Keratinocyte (primary cell): Measurements from ENCODE around the gene MAD1L1. TPM values are rescaled to one million over a fixed set of nuclear protein-coding genes. Genes with fewer than 3 reads are reported as not detected.

Experiments
- DNase-seq: peaks from one replicate; pipeline ENCODE4 v3.0.0-alpha.2; 2011; ENCODE audit warnings: low read depth, missing footprints, low spot score
- FAIRE-seq: peaks from 2 replicates; lab custom pipeline; 2011; peaks lifted over from hg19 to GRCh38; lab: Jason Lieb, UNC
- H2AFZ ChIP-seq: 2 replicates; pipeline ENCODE4 v1.6.0; 2012; ENCODE audit warnings: low read length, control low read depth, inconsistent platforms; ENCODE audit not compliant: control insufficient read depth
- H3K27ac ChIP-seq: 2 replicates; pipeline ENCODE4 v1.5.1; 2011; ENCODE audit warnings: low read length; ENCODE audit not compliant: control insufficient read depth, insufficient read depth
- H3K27me3 ChIP-seq: 3 replicates; pipeline ENCODE4 v1.6.0; 2011; ENCODE audit warnings: low read length; ENCODE audit not compliant: control insufficient read depth, insufficient read depth; ENCODE audit errors: extremely low read depth
- H3K36me3 ChIP-seq, 2 experiments: 2 replicates in 1 of 2; 3 replicates in 1 of 2; pipeline ENCODE4 v1.5.1; 2011; ENCODE audit warnings: low read length in 2 of 2, mild to moderate bottlenecking in 1 of 2; ENCODE audit not compliant: control insufficient read depth in 2 of 2, insufficient read depth in 2 of 2; ENCODE audit errors: extremely low read depth in 1 of 2
- H3K4me1 ChIP-seq: 3 replicates; pipeline ENCODE4 v1.5.1; 2011; ENCODE audit warnings: low read length; ENCODE audit not compliant: control insufficient read depth, insufficient read depth; ENCODE audit errors: extremely low read depth
- H3K4me2 ChIP-seq: 3 replicates; pipeline ENCODE4 v1.6.0; 2011; ENCODE audit warnings: low read depth, low read length; ENCODE audit not compliant: control insufficient read depth, insufficient read depth; ENCODE audit errors: extremely low read depth
- H3K4me3 ChIP-seq, 3 experiments: fragments of 200-600 bp in 1 of 3; sonication (generic) in 1 of 3; 2 replicates in 2 of 3; 3 replicates in 1 of 3; pipeline ENCODE4 v1.5.1; 2011 to 2016; ENCODE audit warnings: low read length in 3 of 3, mild to moderate bottlenecking in 3 of 3, control low read depth in 2 of 3, inconsistent platforms in 1 of 3, low read depth in 1 of 3, mixed read lengths in 1 of 3, mixed run types in 1 of 3, moderate library complexity in 1 of 3; ENCODE audit not compliant: control insufficient read depth in 2 of 3, insufficient read depth in 2 of 3; ENCODE audit errors: extremely low read depth in 1 of 3
- H3K79me2 ChIP-seq: 2 replicates; pipeline ENCODE4 v1.6.0; 2012; ENCODE audit warnings: low read length; ENCODE audit not compliant: control insufficient read depth, insufficient read depth
- H3K9ac ChIP-seq: 3 replicates; pipeline ENCODE4 v1.6.0; 2011; ENCODE audit warnings: low read length; ENCODE audit not compliant: control insufficient read depth, insufficient read depth; ENCODE audit errors: extremely low read depth
- H3K9me1 ChIP-seq: 3 replicates; pipeline ENCODE4 v1.6.0; 2011; ENCODE audit warnings: low read length; ENCODE audit not compliant: control insufficient read depth, insufficient read depth; ENCODE audit errors: extremely low read depth
- H3K9me3 ChIP-seq: 2 replicates; pipeline ENCODE4 v1.5.1; 2012; ENCODE audit warnings: low read depth, low read length; ENCODE audit not compliant: control insufficient read depth
- H4K20me1 ChIP-seq: 3 replicates; pipeline ENCODE4 v1.6.0; 2011; ENCODE audit warnings: low read length; ENCODE audit not compliant: control insufficient read depth, insufficient read depth; ENCODE audit errors: extremely low read depth
- EZH2 ChIP-seq: IDR thresholded peaks from one replicate; pipeline ENCODE4 v1.6.1; 2012; ENCODE audit warnings: inconsistent platforms, mild to moderate bottlenecking, low read length, moderate library complexity
- dilution Hi-C: fragments of 300-500 bp; cut with MboI; formaldehyde crosslinking; loops from one replicate; pipeline ENCODE4 v1.7.0; 2020; ENCODE audit warnings: low sequenced_read_pairs; ENCODE audit not compliant: extremely low pct_ligation_motif_present
- polyA plus RNA-seq, 5 experiments: library from polyadenylated mRNA; depleted of rRNA in 3 of 5; stranded (reverse) in 3 of 5; stranded (forward) in 1 of 5; unstranded in 1 of 5; fragments of >200 nt; gene quantifications; 1 replicate in 1 of 5; 2 replicates in 3 of 5; 3 replicates in 1 of 5; pipeline versions ENCODE4 v1.2.1 to v1.2.3, GENCODE V29; 2011 to 2012; ENCODE audit warnings: missing spikeins in 2 of 5, low read depth in 1 of 5, low replicate concordance in 1 of 5
- TF ChIP-seq, protein P1 (sequence below), 3 experiments: IDR thresholded peaks in 1 of 3; conservative IDR thresholded peaks in 1 of 3; optimal IDR thresholded peaks in 1 of 3; 2 replicates in 2 of 3; 3 replicates in 1 of 3; pipeline versions ENCODE3 to v1.5.1; 2011; ENCODE audit warnings: low read length in 3 of 3, mild to moderate bottlenecking in 3 of 3, moderate library complexity in 2 of 3, control low read depth in 1 of 3, inconsistent platforms in 1 of 3; ENCODE audit not compliant: insufficient read depth in 2 of 3; ENCODE audit errors: extremely low read depth in 1 of 3

MAD1L1 gene
- polyA plus RNA-seq, 1 donor (not counting 4 experiments of a cell fraction or from before 2014, with no cell fraction given), result 18.0 TPM

DNA sequence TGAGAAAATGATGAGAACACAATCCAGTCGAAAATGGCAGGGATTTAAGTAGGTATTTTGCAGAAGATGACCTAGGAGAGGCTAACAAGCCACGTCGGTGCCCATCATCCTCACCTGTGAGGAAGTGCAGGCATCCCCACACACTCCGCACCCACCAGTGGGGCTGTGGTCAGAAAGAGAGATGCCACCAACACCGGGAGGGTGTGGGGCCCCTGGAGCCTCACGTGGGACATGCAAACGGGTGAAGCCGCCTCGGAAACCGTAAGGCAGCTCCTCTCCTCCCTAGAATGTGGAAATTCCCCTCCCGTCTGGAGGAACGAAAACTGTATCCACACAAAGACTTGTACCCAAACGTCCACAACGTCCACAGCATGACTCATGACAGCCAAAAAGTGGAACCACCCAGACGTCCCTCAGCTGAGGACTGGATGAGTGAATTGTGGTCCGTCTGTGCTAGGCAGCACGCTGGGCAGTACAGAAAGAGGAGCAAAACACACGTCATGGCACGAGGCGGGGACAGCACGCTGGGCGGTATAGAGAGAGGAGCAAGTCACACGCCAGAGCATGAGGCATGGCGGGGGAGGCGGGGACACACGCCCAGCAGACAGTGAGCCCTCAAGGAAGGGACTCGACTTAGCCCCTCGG, 316.7 kb downstream of the MAD1L1 start:
- peaks cover 0 to 1% of the 10 kb centered on the region in 2 experiments for H3K36me3 ChIP-seq
- no peak overlapping the region for H3K27ac ChIP-seq
- H3K4me2 ChIP-seq, result no peak overlapping the region
- no peaks in the 10 kb centered on the region for H3K79me2 ChIP-seq
- DNase-seq (no peak), FAIRE-seq (no peak)
- no peaks in the 10 kb centered on the region for H3K27me3 ChIP-seq
- no peak overlapping the region for H3K9ac ChIP-seq
- H3K9me1 ChIP-seq, result no peaks in the 10 kb centered on the region
- TF ChIP-seq EZH2, result no peak
- TF ChIP-seq, protein P1, sequence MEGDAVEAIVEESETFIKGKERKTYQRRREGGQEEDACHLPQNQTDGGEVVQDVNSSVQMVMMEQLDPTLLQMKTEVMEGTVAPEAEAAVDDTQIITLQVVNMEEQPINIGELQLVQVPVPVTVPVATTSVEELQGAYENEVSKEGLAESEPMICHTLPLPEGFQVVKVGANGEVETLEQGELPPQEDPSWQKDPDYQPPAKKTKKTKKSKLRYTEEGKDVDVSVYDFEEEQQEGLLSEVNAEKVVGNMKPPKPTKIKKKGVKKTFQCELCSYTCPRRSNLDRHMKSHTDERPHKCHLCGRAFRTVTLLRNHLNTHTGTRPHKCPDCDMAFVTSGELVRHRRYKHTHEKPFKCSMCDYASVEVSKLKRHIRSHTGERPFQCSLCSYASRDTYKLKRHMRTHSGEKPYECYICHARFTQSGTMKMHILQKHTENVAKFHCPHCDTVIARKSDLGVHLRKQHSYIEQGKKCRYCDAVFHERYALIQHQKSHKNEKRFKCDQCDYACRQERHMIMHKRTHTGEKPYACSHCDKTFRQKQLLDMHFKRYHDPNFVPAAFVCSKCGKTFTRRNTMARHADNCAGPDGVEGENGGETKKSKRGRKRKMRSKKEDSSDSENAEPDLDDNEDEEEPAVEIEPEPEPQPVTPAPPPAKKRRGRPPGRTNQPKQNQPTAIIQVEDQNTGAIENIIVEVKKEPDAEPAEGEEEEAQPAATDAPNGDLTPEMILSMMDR (optimal IDR thresholded peaks at IDR 0.05 in 1 of 3, IDR thresholded peaks at IDR 0.05 in 1 of 3, conservative IDR thresholded peaks at IDR 0.05 in 1 of 3; ENCODE audit: extremely low read depth in 1 of 3, insufficient read depth in 2 of 3, low read length in 3 of 3), result no peak
- H3K4me1 ChIP-seq, result peaks cover 11% of the 10 kb centered on the region
- no peaks in the 10 kb centered on the region for H3K9me3 ChIP-seq
- dilution Hi-C loops, result no loop called here
- no peak overlapping the region for H3K4me3 ChIP-seq
- no peak overlapping the region for H2AFZ ChIP-seq
- no peaks in the 10 kb centered on the region for H4K20me1 ChIP-seq

DNA sequence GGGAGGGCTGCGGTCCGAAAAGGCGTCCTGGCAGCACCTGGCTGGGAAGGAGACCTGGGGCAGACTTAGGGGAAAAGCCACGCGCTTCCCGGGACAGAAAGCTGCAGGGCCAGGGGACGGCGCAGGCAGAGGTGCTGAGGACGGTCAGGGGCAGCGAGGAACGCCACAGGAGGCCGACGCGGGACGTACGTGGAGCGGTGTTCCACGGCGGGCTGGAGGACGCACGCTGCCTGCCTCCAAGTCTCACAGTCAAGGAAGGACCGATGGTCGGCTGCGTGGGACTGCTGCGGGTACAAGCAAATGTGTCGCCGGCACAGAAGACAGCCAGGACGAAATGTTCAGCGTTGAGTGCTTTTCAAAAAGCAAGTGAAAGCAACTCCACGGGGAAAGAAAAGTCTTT, 317.4 kb downstream of the MAD1L1 start:
- H4K20me1 ChIP-seq, result no peaks in the 10 kb centered on the region
- dilution Hi-C loops, result no loop called here
- no peak overlapping the region for H3K9ac ChIP-seq
- H3K4me1 ChIP-seq, result peaks cover 11% of the 10 kb centered on the region
- H3K36me3 ChIP-seq, result peaks cover 0 to 1% of the 10 kb centered on the region in 2 experiments
- no peak overlapping the region for H3K4me2 ChIP-seq
- H3K27me3 ChIP-seq, result no peaks in the 10 kb centered on the region
- no peak overlapping the region for H2AFZ ChIP-seq
- DNase-seq (no peak), FAIRE-seq (no peak)
- H3K4me3 ChIP-seq, result no peak overlapping the region
- H3K79me2 ChIP-seq, result no peaks in the 10 kb centered on the region
- H3K9me3 ChIP-seq, result no peaks in the 10 kb centered on the region
- TF ChIP-seq EZH2, result no peak
- H3K27ac ChIP-seq, result no peak overlapping the region
- no peaks in the 10 kb centered on the region for H3K9me1 ChIP-seq

DNA sequence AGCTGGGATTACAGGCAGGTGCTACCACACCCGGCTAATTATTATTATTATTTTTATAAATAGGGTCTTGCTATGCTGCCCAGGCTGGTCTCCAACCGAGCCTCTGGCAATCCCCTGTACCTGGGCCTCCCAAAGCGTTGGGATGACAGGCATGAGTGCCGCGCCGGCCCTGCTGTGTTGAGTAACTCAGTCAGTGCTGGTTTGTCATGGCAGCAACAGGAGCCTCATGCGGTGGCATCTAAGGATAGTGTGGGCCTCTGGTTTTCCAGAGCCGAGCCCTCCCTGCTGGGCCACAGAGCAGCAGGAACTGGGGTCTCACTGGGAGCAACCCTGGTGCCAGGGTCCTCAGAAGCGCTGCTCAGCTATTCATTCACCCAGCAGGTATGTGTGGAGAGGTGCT, 318.0 kb downstream of the MAD1L1 start:
- Histone ChIP-seq H3K36me3 (peaks cover 0 to 1% of the 10 kb centered on the region in 2 experiments), H3K4me1 (peaks cover 11% of the 10 kb centered on the region), H3K27me3 (no peaks in the 10 kb centered on the region), H3K79me2 (no peaks in the 10 kb centered on the region), H2AFZ (no peak overlapping the region), H3K27ac (no peak overlapping the region), H3K9me3 (no peaks in the 10 kb centered on the region), H3K4me3 (no peak overlapping the region), H4K20me1 (no peaks in the 10 kb centered on the region), H3K9ac (no peak overlapping the region), H3K9me1 (no peaks in the 10 kb centered on the region), H3K4me2 (no peak overlapping the region)
- no peak for FAIRE-seq
- DNase-seq, result no peak
- dilution Hi-C loops, result no loop called here
- TF ChIP-seq, protein P1 (optimal IDR thresholded peaks at IDR 0.05 in 1 of 3, IDR thresholded peaks at IDR 0.05 in 1 of 3, conservative IDR thresholded peaks at IDR 0.05 in 1 of 3; ENCODE audit: extremely low read depth in 1 of 3, insufficient read depth in 2 of 3, low read length in 3 of 3), result no peak
- TF ChIP-seq EZH2, result no peak
